ENCODE results near the gene PCNX2.

Gene PCNX2

GRCh38 chr1:232984577-232985425, 310.7 kb downstream of the PCNX2 start:
- H3K4me3 ChIP-seq (replicated peaks; ENCODE audit: low read depth, low read length): no peak overlapping the region
- no peak for DNase-seq (ENCODE audit: low read depth)
- TF ChIP-seq, protein P1, sequence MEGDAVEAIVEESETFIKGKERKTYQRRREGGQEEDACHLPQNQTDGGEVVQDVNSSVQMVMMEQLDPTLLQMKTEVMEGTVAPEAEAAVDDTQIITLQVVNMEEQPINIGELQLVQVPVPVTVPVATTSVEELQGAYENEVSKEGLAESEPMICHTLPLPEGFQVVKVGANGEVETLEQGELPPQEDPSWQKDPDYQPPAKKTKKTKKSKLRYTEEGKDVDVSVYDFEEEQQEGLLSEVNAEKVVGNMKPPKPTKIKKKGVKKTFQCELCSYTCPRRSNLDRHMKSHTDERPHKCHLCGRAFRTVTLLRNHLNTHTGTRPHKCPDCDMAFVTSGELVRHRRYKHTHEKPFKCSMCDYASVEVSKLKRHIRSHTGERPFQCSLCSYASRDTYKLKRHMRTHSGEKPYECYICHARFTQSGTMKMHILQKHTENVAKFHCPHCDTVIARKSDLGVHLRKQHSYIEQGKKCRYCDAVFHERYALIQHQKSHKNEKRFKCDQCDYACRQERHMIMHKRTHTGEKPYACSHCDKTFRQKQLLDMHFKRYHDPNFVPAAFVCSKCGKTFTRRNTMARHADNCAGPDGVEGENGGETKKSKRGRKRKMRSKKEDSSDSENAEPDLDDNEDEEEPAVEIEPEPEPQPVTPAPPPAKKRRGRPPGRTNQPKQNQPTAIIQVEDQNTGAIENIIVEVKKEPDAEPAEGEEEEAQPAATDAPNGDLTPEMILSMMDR (IDR thresholded peaks at IDR 0.05; ENCODE audit: low read length, missing control alignments): no peak

DNA sequence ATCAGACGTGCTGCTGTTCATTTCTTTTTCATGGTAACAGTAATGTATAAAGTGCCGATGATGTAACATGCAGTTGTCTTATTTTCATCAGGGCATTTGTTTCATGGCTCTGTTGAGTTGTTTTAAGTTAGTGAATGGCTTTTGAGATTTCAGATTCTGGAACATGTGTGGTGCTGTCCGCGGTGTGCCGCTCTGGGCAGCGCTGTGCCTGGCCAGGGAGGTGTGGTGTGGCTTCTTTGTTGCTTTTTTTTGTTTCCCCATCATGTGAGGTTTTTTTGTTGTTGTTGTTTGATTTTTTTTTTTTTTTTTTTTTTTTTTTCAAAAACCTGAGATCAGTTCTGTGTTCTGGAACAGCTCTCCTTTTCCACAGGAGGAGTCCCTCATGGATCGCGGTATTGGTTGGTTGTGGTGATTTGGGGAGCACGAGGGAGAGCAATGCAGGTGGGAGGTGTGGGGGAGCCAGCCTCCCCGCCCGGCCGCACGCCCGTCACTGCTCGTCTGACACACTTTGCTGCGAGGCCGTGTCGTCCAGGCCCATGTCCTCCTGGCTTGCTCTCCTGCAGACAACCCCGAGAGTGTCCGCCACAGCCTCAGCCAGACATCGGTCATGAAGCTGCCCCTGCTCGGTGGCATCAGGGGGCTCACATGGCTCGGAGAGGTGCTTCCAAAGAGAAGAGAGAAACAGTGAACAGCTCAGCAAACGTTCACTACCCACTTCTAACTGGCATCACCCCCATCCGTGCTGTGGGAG, 311.5 kb downstream of the PCNX2 start:
- TF ChIP-seq, protein P1 (IDR thresholded peaks at IDR 0.05; ENCODE audit: low read length, missing control alignments): no peak
- no peak for DNase-seq (ENCODE audit: low read depth)
- H3K4me3 ChIP-seq (replicated peaks; ENCODE audit: low read depth, low read length): no peak overlapping the region

DNA sequence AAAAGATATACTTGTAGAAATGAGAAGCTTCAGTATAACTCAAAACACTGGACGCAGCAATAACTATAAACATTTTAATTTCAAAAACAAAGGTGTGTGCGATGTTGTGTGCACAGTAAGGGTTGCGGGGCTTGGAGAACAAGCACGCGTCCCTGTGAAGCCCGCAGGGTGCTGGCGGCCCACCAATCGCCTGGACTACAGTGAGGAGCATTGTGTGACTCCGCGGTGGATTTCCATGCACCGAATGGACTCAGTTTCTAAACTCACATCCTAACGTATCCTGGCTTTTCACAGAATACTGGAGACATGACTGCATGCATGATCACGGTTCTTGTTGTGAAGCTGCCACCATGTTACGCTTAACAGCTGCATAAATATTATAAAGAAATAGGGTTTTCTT, 312.1 kb downstream of the PCNX2 start:
- H3K4me3 ChIP-seq (replicated peaks; ENCODE audit: low read depth, low read length): no peak overlapping the region
- TF ChIP-seq, protein P1 (IDR thresholded peaks at IDR 0.05; ENCODE audit: low read length, missing control alignments): no peak
- no peak for DNase-seq (ENCODE audit: low read depth)

- DNase-seq (ENCODE audit: low read depth): peak; percentile 14
- no peak overlapping the region for H3K4me3 ChIP-seq (replicated peaks; ENCODE audit: low read depth, low read length)
- TF ChIP-seq, protein P1 (IDR thresholded peaks at IDR 0.05; ENCODE audit: low read length, missing control alignments): no peak
Observed at GRCh38 chr1:232982238-232982944, 313.1 kb downstream of the PCNX2 start.

DNA sequence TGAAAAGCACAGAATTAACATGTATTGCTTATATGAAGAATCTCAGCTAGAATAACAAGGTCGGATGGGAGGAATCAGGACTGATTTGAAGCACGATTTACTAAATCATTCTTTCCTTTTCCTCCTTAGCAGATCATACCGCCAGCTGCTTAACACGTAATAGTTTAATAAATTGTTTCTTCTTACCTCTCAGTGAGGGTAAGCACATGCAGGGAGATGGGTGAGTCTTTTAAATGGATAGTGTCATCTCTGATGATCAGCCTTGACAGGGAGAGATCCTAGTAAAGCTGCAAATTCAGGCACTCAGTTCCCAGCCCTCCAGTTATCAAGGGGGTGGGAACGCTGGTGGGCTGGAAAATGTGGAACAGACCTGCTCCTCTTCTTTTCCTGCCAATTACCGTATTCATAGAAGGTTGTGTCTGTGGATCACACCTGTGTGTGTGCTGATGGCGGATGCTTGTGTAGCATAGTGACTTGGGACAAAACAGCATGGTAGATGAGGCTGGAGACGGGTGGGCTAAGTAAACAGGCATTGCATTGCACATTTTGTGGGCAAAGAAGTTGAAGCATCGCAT, 314.5 kb downstream of the PCNX2 start:
- TF ChIP-seq, protein P1 (IDR thresholded peaks at IDR 0.05; ENCODE audit: low read length, missing control alignments): no peak
- no peak for DNase-seq (ENCODE audit: low read depth)
- H3K4me3 ChIP-seq (replicated peaks; ENCODE audit: low read depth, low read length): no peak overlapping the region

DNA sequence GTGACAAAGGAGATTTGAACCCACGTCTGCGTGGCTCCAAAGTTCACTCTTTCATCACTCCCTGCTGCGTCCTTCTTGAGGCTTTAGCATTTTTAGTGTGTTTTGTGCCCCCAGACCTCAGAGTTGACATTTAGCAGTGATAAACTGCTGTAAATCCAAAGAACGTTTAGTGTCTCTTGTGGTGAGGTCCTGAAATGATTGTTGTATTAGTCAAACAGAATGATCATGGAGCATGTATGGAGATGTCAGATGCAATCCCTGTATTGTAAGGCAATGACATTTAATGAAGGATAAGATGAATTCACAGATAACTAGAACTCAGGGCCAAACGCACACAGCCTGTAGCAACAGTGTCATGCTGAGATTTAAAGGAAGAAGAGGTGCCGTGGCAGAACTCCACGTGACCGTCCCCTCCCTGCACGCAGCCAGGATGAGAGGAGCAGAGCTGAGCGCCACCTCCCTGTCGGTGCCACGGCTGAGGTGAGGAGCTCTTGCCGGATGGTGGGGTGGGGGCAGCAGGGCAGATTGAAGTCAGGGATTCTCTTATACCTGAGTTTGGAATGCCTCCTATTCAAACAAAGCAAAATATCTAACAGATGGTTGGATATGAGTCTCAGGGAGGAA, 315.1 kb downstream of the PCNX2 start:
- H3K4me3 ChIP-seq (replicated peaks; ENCODE audit: low read depth, low read length): no peak overlapping the region
- DNase-seq (ENCODE audit: low read depth): no peak
- TF ChIP-seq, protein P1 (IDR thresholded peaks at IDR 0.05; ENCODE audit: low read length, missing control alignments): no peak
